Measurements from ENCODE around the gene SLC7A7.
A peak's percentile ranks its signal among the peaks of the same experiment; 100 is the strongest.
"Not testable (repeated sequence)": the region's sequence is repeated elsewhere in the genome, so short reads cannot be mapped to it uniquely, and the experiment has no call there.

Gene SLC7A7

DNA sequence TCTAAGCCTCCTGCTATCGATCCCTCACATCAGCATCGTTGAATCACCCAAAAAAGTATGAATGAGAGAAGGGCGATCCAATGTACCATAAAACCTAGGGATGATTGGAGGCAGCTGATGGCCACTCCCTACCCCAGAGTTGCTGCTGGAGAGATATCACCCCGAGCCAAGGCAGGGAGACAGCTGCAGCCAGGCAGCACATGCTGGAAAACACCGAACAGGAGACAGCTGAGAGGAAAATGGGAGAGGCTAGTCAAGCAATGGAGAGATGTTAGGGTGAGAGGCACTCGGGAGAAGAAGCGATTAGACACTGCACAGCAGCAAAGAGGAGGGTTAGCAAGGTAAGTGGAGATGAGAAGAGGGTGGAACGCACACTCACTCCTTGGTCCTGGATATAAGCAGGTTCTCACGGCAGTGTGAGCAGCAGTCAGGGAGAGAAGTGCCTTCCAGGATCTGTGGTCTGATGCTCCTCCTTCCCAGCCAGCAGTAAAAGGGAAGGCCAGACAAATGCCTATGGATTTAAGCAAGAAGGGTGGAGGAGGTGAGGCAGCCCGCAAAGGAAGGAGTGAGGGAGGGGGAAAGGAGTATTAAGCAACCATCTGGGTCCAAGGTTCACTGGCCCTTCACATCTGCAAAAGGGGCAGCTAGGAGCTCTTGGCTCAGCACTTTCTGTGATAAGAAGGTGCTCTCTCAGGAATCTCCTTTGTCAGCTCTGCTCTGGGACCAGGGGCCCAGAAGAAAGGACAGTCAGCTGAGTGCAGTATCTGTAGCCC lies at the start of gene SLC7A7:
Gene SLC7A7, minus strand, starts transcription at position 495 of the 773 bp plus-strand sequence. CDS start 2,037 bp downstream, outside the sequence.
- Histone ChIP-seq H3K9me3 (ENCODE audit: control insufficient read depth, insufficient read depth, low read length) (no peaks in the 10 kb centered on the region), H3K27me3 (ENCODE audit: control insufficient read depth, insufficient read depth, low read length) (no peaks in the 10 kb centered on the region), H3K27ac (ENCODE audit: low read depth, low read length) (peak within 1 kb of the TSS; percentile 60), H3K36me3 (ENCODE audit: control insufficient read depth, insufficient read depth, low read length) (no peaks in the 10 kb centered on the region), H3K4me1 (ENCODE audit: control insufficient read depth, insufficient read depth, low read length) (peaks cover 28% of the 10 kb centered on the region), H3K9ac (ENCODE audit: low read depth, low read length) (peak within 1 kb of the TSS; percentile 7; the same call in 1 of the 2 replicates), H3K4me3 (ENCODE audit: low read depth, low read length) (no peak within 1 kb of the TSS)

GRCh38 chr14:22864979-22865378 lies 49.7 kb upstream of the SLC7A7 start:
- no peak overlapping the region for H3K27ac ChIP-seq (ENCODE audit: low read depth, low read length)
- H3K27me3 ChIP-seq (ENCODE audit: control insufficient read depth, insufficient read depth, low read length): no peaks in the 10 kb centered on the region
- H3K4me3 ChIP-seq (ENCODE audit: low read depth, low read length): no peak overlapping the region
- no peaks in the 10 kb centered on the region for H3K4me1 ChIP-seq (ENCODE audit: control insufficient read depth, insufficient read depth, low read length)
- H3K9me3 ChIP-seq (ENCODE audit: control insufficient read depth, insufficient read depth, low read length): no peaks in the 10 kb centered on the region
- no peaks in the 10 kb centered on the region for H3K36me3 ChIP-seq (ENCODE audit: control insufficient read depth, insufficient read depth, low read length)
- no peak overlapping the region for H3K9ac ChIP-seq (ENCODE audit: low read depth, low read length)

DNA sequence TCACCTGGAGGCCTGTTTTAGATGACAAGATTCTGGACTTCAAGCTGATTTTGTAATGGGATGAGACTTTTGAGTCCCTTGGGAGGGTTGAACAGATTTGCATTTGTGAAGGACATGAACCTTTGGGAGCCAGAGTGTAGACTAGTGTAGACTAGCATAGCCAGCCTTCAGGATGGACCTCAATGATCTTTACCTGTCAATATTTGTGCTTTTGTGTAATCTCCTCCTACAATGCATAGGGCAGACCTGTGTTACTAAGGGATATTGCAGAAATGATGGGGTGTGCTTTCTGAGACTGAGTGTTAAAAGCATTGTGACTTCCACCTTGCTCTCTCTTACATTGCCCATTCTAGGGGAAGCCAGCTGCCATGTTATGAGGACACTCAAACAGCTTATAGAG lies 46.4 kb upstream of the SLC7A7 start:
- H3K36me3 ChIP-seq (ENCODE audit: control insufficient read depth, insufficient read depth, low read length): no peaks in the 10 kb centered on the region
- H3K9me3 ChIP-seq (ENCODE audit: control insufficient read depth, insufficient read depth, low read length): no peaks in the 10 kb centered on the region
- no peak overlapping the region for H3K27ac ChIP-seq (ENCODE audit: low read depth, low read length)
- H3K4me1 ChIP-seq (ENCODE audit: control insufficient read depth, insufficient read depth, low read length): no peaks in the 10 kb centered on the region
- H3K27me3 ChIP-seq (ENCODE audit: control insufficient read depth, insufficient read depth, low read length): no peaks in the 10 kb centered on the region
- no peak overlapping the region for H3K9ac ChIP-seq (ENCODE audit: low read depth, low read length)
- no peak overlapping the region for H3K4me3 ChIP-seq (ENCODE audit: low read depth, low read length)

DNA sequence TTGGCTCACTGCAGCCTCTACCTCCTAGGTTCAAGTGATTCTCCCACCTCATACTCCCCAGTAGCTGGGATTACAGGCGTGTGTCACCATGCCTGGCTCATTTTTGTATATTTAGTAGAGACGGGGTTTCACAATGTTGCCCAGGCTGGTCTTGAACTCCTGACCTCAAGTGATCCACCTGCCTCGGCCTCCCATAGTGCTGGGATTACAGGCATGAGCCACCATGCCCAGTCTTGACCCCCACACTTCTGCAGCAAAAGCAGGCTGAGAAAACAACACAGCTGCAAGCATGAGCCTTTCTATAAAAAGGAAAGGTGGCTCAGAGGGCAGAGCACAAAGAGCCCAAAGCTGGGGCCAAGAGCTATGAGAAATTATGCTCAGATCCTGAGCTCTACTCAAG lies 45.1 kb upstream of the SLC7A7 start:
- H3K4me3 ChIP-seq (ENCODE audit: low read depth, low read length); H3K27ac ChIP-seq (ENCODE audit: low read depth, low read length); H3K9me3 ChIP-seq (ENCODE audit: control insufficient read depth, insufficient read depth, low read length); H3K9ac ChIP-seq (ENCODE audit: low read depth, low read length); H3K36me3 ChIP-seq (ENCODE audit: control insufficient read depth, insufficient read depth, low read length); H3K4me1 ChIP-seq (ENCODE audit: control insufficient read depth, insufficient read depth, low read length); H3K27me3 ChIP-seq (ENCODE audit: control insufficient read depth, insufficient read depth, low read length): not testable (repeated sequence)

- Histone ChIP-seq H3K36me3 (ENCODE audit: control insufficient read depth, insufficient read depth, low read length) (no peaks in the 10 kb centered on the region), H3K4me1 (ENCODE audit: control insufficient read depth, insufficient read depth, low read length) (peaks cover 6% of the 10 kb centered on the region), H3K4me3 (ENCODE audit: low read depth, low read length) (no peak overlapping the region), H3K9ac (ENCODE audit: low read depth, low read length) (no peak overlapping the region), H3K27ac (ENCODE audit: low read depth, low read length) (no peak overlapping the region), H3K9me3 (ENCODE audit: control insufficient read depth, insufficient read depth, low read length) (no peaks in the 10 kb centered on the region), H3K27me3 (ENCODE audit: control insufficient read depth, insufficient read depth, low read length) (no peaks in the 10 kb centered on the region)
Observed at GRCh38 chr14:22856428-22856827, 41.2 kb upstream of the SLC7A7 start.

DNA sequence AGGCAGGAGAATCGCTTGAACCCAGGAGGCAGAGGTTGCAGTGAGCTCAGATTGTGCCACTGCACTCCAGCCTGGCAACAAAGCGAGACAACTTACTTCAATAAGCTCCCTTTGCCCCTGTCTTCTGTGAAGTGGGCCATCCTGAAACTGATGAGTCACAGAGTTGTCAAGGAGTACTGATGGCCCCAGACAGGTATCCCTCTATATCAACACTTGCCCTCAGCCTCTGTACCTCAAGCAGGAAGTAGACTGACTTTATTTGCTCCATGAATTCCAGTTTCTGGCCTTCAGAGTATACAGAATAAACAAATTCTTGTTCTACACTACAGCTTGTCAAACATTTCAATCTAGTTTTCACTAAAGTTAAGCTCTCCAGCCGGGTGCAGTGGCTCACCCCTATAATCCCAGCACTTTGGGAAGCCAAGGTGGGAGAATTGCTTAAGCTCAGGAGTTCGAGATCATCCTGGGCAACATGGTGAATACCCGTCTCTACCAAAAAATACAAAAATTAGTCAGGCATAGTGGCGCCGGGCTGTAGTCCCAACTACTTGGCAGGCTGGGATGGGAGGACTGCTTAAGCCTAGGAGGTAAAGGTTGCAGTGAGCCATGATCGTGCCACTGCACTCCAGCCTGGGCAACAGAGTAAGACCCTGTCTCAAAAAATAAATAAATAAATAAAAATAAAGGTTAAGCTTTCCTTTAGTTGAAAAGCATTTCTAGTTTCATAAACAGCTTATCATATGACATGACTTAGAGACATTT lies 39.9 kb upstream of the SLC7A7 start:
- Histone ChIP-seq H3K27ac (ENCODE audit: low read depth, low read length) (no peak overlapping the region), H3K4me1 (ENCODE audit: control insufficient read depth, insufficient read depth, low read length) (peaks cover 6% of the 10 kb centered on the region), H3K9me3 (ENCODE audit: control insufficient read depth, insufficient read depth, low read length) (no peaks in the 10 kb centered on the region), H3K4me3 (ENCODE audit: low read depth, low read length) (no peak overlapping the region), H3K27me3 (ENCODE audit: control insufficient read depth, insufficient read depth, low read length) (no peaks in the 10 kb centered on the region), H3K9ac (ENCODE audit: low read depth, low read length) (no peak overlapping the region), H3K36me3 (ENCODE audit: control insufficient read depth, insufficient read depth, low read length) (no peaks in the 10 kb centered on the region)

DNA sequence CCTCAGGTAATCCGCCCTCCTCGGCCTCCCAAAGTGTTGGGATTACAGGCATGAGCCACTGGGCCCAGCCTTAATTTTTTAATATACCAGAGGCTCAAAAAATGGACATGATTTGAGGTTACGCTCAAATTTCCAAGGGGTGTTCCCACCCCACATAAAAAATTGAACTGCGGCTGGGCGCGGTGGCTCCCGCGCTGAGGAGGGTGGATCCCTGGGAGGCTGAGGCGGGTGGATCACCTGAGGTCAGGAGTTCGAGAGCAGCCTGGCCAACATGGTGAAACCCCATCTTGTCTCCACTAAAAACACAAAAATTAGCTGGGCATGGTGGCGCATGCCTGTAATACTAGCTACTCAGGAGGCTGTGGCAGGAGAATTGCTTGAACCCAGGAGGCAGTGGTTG lies 39.1 kb upstream of the SLC7A7 start:
- H3K27me3 ChIP-seq (ENCODE audit: control insufficient read depth, insufficient read depth, low read length); H3K9ac ChIP-seq (ENCODE audit: low read depth, low read length); H3K4me3 ChIP-seq (ENCODE audit: low read depth, low read length); H3K9me3 ChIP-seq (ENCODE audit: control insufficient read depth, insufficient read depth, low read length); H3K36me3 ChIP-seq (ENCODE audit: control insufficient read depth, insufficient read depth, low read length); H3K4me1 ChIP-seq (ENCODE audit: control insufficient read depth, insufficient read depth, low read length); H3K27ac ChIP-seq (ENCODE audit: low read depth, low read length): not testable (repeated sequence)

- Histone ChIP-seq H3K36me3 (ENCODE audit: control insufficient read depth, insufficient read depth, low read length) (no peaks in the 10 kb centered on the region), H3K27me3 (ENCODE audit: control insufficient read depth, insufficient read depth, low read length) (no peaks in the 10 kb centered on the region), H3K9me3 (ENCODE audit: control insufficient read depth, insufficient read depth, low read length) (no peaks in the 10 kb centered on the region), H3K9ac (ENCODE audit: low read depth, low read length) (peak overlapping the region; percentile 69), H3K4me1 (ENCODE audit: control insufficient read depth, insufficient read depth, low read length) (peaks cover 19% of the 10 kb centered on the region), H3K27ac (ENCODE audit: low read depth, low read length) (no peak overlapping the region), H3K4me3 (ENCODE audit: low read depth, low read length) (peak overlapping the region; percentile 63)
Observed at GRCh38 chr14:22852940-22853767, 37.9 kb upstream of the SLC7A7 start.

GRCh38 chr14:22852599-22852939 lies 37.3 kb upstream of the SLC7A7 start:
- no peaks in the 10 kb centered on the region for H3K36me3 ChIP-seq (ENCODE audit: control insufficient read depth, insufficient read depth, low read length)
- H3K4me3 ChIP-seq (ENCODE audit: low read depth, low read length): no peak overlapping the region
- no peaks in the 10 kb centered on the region for H3K9me3 ChIP-seq (ENCODE audit: control insufficient read depth, insufficient read depth, low read length)
- peaks cover 25% of the 10 kb centered on the region for H3K4me1 ChIP-seq (ENCODE audit: control insufficient read depth, insufficient read depth, low read length)
- H3K27me3 ChIP-seq (ENCODE audit: control insufficient read depth, insufficient read depth, low read length): no peaks in the 10 kb centered on the region
- no peak overlapping the region for H3K27ac ChIP-seq (ENCODE audit: low read depth, low read length)
- H3K9ac ChIP-seq (ENCODE audit: low read depth, low read length): no peak overlapping the region

DNA sequence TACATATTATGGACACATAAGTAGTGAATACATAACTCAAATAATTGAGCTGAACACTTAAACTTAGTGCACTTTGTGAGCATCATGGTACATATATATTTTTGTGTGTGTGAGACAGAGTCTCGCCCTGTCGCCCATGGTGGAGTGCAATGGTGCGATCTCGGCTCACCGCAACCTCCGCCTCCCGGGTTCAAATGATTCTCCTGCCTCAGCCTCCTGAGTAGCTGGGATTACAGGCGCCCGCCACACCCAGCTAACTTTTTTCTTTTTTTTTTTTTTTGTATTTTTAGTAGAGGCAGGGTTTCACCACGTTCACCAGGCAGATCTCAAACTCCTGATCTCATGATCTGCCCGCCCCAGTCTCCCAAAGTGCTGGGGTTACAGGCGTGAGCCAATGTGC lies 36.9 kb upstream of the SLC7A7 start:
- not testable (repeated sequence) for H3K9ac ChIP-seq (ENCODE audit: low read depth, low read length); H3K9me3 ChIP-seq (ENCODE audit: control insufficient read depth, insufficient read depth, low read length)
- peaks cover 25% of the 10 kb centered on the region for H3K4me1 ChIP-seq (ENCODE audit: control insufficient read depth, insufficient read depth, low read length)

More for the DNA sequence above, 36.9 kb upstream of the SLC7A7 start:
- H3K4me3 ChIP-seq (ENCODE audit: low read depth, low read length); H3K36me3 ChIP-seq (ENCODE audit: control insufficient read depth, insufficient read depth, low read length); H3K27ac ChIP-seq (ENCODE audit: low read depth, low read length); H3K27me3 ChIP-seq (ENCODE audit: control insufficient read depth, insufficient read depth, low read length): not testable (repeated sequence)
